H1 (cell line): ENCODE measurements around the gene NXPH1.

Source experiments
- CREB1 ChIP-seq: IDR thresholded peaks from 2 replicates; pipeline ENCODE4 v1.6.1; 2012; ENCODE audit warnings: inconsistent platforms
- EGR1 ChIP-seq: IDR thresholded peaks from 2 replicates; pipeline ENCODE4 v1.6.1; 2011; ENCODE audit warnings: low read depth, low read length, borderline replicate concordance
- EZH2 ChIP-seq: fragments of 200-600 bp; sonication (generic); IDR thresholded peaks from 2 replicates; pipeline ENCODE4 v1.7.1; 2012; ENCODE audit warnings: low read depth, mild to moderate bottlenecking, moderate library complexity, low read length, inconsistent platforms; ENCODE audit not compliant: severe bottlenecking
- MAX ChIP-seq: IDR thresholded peaks from 2 replicates; pipeline ENCODE4 v1.6.1; 2012; ENCODE audit warnings: inconsistent platforms
- POLR2A ChIP-seq, 2 experiments: IDR thresholded peaks; 1 replicate in 1 of 2; 2 replicates in 1 of 2; pipeline ENCODE4 v1.6.1; 2011; ENCODE audit warnings: low read depth in 2 of 2, low read length in 2 of 2, mild to moderate bottlenecking in 2 of 2; ENCODE audit errors: control extremely low read depth in 1 of 2
- SIN3A ChIP-seq, 2 experiments: IDR thresholded peaks in 1 of 2; conservative IDR thresholded peaks in 1 of 2; 2 replicates each; pipeline ENCODE4 v1.6.1; 2011 to 2012; ENCODE audit warnings: low read length in 2 of 2, improper control_type of control experiment in 1 of 2, low read depth in 1 of 2, mild to moderate bottlenecking in 1 of 2
- TF ChIP-seq, protein P1 (sequence below), 3 experiments: IDR thresholded peaks; 1 replicate in 2 of 3; 2 replicates in 1 of 3; pipeline versions ENCODE4 v1.5.1 to v1.6.1; 2011; ENCODE audit warnings: low read length in 3 of 3, mild to moderate bottlenecking in 3 of 3, inconsistent platforms in 2 of 3, low read depth in 1 of 3, moderate library complexity in 1 of 3; ENCODE audit not compliant: insufficient read depth in 1 of 3; ENCODE audit errors: control extremely low read depth in 1 of 3

DNA sequence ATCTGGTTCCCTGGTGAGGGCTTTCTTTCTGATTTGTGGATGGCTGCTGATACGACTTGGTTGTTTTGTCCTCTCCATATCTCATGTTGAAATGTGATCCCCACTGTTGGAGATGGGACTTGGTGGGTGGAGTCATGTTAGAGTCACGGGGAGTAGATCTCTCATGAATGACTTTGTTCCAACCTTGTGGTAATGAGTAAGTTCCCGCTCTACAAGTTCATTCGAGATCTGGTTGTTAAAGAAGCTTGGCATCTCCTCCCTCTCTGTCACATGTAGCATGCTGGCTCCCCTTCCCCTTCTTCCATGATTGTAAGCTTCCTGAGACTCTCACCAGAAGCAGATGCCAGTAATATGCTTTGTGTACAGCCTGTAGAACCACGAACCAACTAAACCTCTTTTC is 37.1 kb upstream of the NXPH1 start:
- TF ChIP-seq MAX (no peak), EGR1 (no peak), SIN3A (conservative IDR thresholded peaks at IDR 0.05 in 1 of 2, IDR thresholded peaks at IDR 0.05 in 1 of 2; ENCODE audit: low read depth in 1 of 2, low read length in 2 of 2) (no peak), CREB1 (no peak), POLR2A (IDR thresholded peaks at IDR 0.05; ENCODE audit: control extremely low read depth in 1 of 2, low read depth in 2 of 2, low read length in 2 of 2) (no peak), EZH2 (no peak)
- TF ChIP-seq, protein P1, sequence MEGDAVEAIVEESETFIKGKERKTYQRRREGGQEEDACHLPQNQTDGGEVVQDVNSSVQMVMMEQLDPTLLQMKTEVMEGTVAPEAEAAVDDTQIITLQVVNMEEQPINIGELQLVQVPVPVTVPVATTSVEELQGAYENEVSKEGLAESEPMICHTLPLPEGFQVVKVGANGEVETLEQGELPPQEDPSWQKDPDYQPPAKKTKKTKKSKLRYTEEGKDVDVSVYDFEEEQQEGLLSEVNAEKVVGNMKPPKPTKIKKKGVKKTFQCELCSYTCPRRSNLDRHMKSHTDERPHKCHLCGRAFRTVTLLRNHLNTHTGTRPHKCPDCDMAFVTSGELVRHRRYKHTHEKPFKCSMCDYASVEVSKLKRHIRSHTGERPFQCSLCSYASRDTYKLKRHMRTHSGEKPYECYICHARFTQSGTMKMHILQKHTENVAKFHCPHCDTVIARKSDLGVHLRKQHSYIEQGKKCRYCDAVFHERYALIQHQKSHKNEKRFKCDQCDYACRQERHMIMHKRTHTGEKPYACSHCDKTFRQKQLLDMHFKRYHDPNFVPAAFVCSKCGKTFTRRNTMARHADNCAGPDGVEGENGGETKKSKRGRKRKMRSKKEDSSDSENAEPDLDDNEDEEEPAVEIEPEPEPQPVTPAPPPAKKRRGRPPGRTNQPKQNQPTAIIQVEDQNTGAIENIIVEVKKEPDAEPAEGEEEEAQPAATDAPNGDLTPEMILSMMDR (IDR thresholded peaks at IDR 0.05; ENCODE audit: control extremely low read depth in 1 of 3, insufficient read depth in 1 of 3, low read depth in 1 of 3, low read length in 3 of 3) = no peak
